H1 (cell line): Measurements from ENCODE around the gene VWA2. TPM values are rescaled to one million over a fixed set of nuclear protein-coding genes. Genes with fewer than 3 reads are reported as not detected.

ENCODE experiments used
- ATF2 ChIP-seq: IDR thresholded peaks from 2 replicates; pipeline ENCODE4 v1.6.1; 2012; ENCODE audit warnings: low read length, inconsistent platforms
- CBX8 ChIP-seq: fragments of 300-800, 300-1000 bp; sonication (generic); IDR thresholded peaks from 2 replicates; pipeline ENCODE4 v1.7.1; 2016; ENCODE audit warnings: low read depth, low read length, borderline replicate concordance
- CHD2 ChIP-seq: IDR thresholded peaks from 2 replicates; pipeline ENCODE4 v1.6.1; 2012; ENCODE audit warnings: low read length, improper control_type of control experiment
- CHD7 ChIP-seq: fragments of 300-600 bp; sonication (generic); IDR thresholded peaks from 2 replicates; pipeline ENCODE4 v1.7.1; 2012; ENCODE audit warnings: low read length, moderate library complexity, mild to moderate bottlenecking, inconsistent platforms; ENCODE audit not compliant: insufficient replicate concordance
- CTBP2 ChIP-seq: IDR thresholded peaks from 2 replicates; pipeline ENCODE4 v1.7.0; 2011; ENCODE audit warnings: borderline replicate concordance, mild to moderate bottlenecking, moderate library complexity, mixed read lengths, low read length; ENCODE audit not compliant: insufficient read depth, insufficient read length
- JUN ChIP-seq: IDR thresholded peaks from 2 replicates; pipeline ENCODE4 v1.6.1; 2011; ENCODE audit warnings: low read depth, mild to moderate bottlenecking, improper control_type of control experiment, low read length
- JUND ChIP-seq: IDR thresholded peaks from 2 replicates; pipeline ENCODE4 v1.6.1; 2011; ENCODE audit warnings: mild to moderate bottlenecking, improper control_type of control experiment, low read length
- NRF1 ChIP-seq: IDR thresholded peaks from 2 replicates; pipeline ENCODE4 v1.6.1; 2011; ENCODE audit warnings: mild to moderate bottlenecking, low read depth, low read length, improper control_type of control experiment
- RBBP5 ChIP-seq: IDR thresholded peaks from 2 replicates; pipeline ENCODE4 v1.7.1; 2012; ENCODE audit warnings: low read depth, mild to moderate bottlenecking, inconsistent platforms, low read length, moderate library complexity, borderline replicate concordance
- SUZ12 ChIP-seq: fragments of 200-600 bp; sonication (generic); IDR thresholded peaks from 2 replicates; pipeline ENCODE4 v1.6.1; 2012; ENCODE audit warnings: mild to moderate bottlenecking, inconsistent platforms, low read length, moderate library complexity, mixed read lengths
- polyA plus RNA-seq, 7 experiments: library from polyadenylated mRNA; depleted of rRNA in 3 of 7; stranded (reverse) in 5 of 7; unstranded in 2 of 7; fragments of >200 nt in 5 of 7; fragments of 200-250 nt in 2 of 7; gene quantifications; 1 replicate in 5 of 7; 2 replicates in 1 of 7; 4 replicates in 1 of 7; pipeline versions ENCODE4 v1.2.1 to v1.2.3, GENCODE V29; 2011 to 2013; ENCODE audit warnings: missing spikeins in 2 of 7, mixed read lengths in 2 of 7
- total RNA-seq: library from RNA; stranded (reverse); fragmentation: NEBNext Ultra II Directional; extraction: Animal tissue kit (Norgen Biotek cat#: 25700); gene quantifications from 2 replicates; pipeline ENCODE4 v1.2.1, GENCODE V29; 2021

The VWA2 gene
- total and polyA plus RNA-seq, 2 of the 8 experiments (the other 6 are each of a cell fraction or from before 2014, with no cell fraction given), result 2.8 to 2.9 TPM

- TF ChIP-seq CHD7 (no peak), JUND (no peak), CTBP2 (no peak), JUN (no peak), NRF1 (no peak), ATF2 (no peak), SUZ12 (no peak), CBX8 (no peak), RBBP5 (no peak), CHD2 (no peak)
Observed at GRCh38 chr10:114233482-114233881, 5.6 kb upstream of the VWA2 start (continued).
